SHP77 (cell line): ENCODE measurements around the gene ACBD3.
"Not testable (repeated sequence)": the region's sequence is repeated elsewhere in the genome, so short reads cannot be mapped to it uniquely, and the experiment has no call there.

Experiments used
- DNase-seq, 2 experiments: peaks; one replicate each; lab custom pipeline; 2025; lab: John Stamatoyannopoulos, UW

The ACBD3 gene

DNA sequence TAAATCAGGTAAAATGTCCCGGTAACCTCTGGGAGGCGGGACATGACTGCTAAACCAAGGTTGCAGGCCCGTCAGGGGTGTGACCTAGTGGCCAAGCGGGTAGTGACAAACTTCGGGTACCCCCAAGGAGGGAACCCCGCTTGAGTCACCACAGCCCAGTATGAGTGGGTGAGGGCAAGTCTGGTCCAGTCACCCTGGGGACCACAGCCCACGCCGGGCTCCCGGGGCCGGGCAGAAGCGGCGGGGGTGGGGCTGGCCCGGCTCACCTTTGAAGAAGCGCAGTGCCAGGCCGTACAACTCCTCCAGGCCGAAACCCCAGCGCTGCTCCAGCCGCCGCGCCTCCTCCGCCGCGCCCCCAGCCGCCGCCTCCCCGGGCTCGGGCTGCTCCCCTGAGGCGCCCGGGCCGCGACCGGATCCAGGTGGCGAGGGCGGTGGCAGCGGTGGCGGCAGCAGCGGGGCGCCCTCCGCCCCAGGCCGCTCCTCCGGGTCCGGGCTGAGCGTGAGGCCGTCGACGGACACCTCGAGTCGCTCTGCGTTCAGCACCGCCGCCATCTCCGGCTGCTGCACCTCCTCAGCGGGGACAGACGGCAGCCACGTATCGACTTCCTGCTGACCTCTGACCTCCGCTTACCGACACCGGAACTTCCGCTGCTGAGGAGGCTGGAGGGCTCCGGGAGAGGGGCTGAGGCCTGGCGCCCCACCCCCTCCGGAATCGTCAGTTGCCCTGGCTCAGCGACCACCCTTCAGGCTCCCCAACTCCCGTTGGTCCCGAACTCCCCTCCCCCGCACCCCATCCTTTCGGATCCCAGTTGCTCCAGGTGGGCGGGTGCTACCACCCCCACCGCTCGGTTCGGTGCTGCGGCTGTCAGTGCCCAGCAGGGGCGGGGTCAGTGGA is at the start of gene ACBD3:
ACBD3 (minus strand) TSS at position 618 of the 895 bp plus-strand sequence; CDS start at position 552, 66 bp downstream.
- peak; percentile 70 to 90 for DNase-seq

DNA sequence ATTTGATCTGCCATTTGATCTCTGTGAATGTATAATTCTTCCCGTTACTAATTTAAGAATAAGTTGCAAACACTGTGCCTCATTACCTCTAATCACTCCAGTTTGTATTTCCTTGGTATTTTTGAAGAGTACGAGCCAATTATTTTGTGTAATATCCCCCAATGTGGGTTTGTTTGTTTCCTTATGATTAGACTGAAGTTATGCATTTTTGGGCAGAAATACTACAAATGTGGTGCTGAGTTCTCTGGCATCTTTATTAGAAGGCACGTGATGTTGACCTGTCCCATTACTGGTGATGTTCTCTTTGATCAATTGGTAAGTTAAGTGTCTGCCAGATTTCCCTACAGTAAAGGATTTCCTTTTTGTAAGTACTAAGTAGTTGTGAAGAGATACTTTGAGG is 47.3 kb upstream of the ACBD3 start:
- DNase-seq: no peak

DNA sequence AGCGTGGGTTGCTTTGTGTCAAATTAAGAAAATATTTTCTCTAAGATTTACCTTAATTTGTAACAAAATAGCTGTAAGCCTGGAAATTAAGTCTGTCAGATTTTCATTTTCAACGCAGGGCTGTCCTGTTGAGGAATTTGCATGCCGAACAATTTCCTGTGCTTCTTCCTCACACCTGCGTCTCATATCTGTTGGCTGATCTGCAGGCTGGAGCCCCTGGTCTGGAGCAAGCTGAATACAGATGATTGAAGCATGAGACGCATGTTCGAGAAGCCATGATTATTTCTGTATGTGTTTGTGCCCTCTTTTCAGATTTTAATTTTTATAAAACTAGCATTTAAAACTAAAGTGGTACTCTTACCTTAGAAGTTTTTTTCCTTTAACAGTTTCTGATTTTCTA is 46.8 kb upstream of the ACBD3 start:
- DNase-seq: no peak

DNA sequence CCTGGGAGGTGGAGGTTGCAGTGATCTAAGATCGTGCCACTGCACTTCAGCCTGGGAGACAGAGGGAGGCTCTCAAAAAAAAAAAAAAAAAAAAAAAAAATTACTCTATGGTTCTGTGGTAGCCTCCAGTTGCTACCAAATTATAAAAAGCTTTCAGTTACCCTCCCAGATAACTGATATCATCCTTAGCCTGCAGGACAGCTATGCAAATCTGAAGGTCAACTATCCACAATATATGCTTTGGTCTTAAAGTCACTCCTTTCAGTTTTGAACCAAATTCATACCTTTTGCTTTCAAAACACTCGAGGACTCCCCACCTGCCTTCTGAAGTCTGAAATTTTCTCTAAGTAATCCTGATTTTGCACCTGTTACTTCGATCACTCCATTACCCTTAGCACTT is 40.1 kb upstream of the ACBD3 start:
- DNase-seq: no peak

DNA sequence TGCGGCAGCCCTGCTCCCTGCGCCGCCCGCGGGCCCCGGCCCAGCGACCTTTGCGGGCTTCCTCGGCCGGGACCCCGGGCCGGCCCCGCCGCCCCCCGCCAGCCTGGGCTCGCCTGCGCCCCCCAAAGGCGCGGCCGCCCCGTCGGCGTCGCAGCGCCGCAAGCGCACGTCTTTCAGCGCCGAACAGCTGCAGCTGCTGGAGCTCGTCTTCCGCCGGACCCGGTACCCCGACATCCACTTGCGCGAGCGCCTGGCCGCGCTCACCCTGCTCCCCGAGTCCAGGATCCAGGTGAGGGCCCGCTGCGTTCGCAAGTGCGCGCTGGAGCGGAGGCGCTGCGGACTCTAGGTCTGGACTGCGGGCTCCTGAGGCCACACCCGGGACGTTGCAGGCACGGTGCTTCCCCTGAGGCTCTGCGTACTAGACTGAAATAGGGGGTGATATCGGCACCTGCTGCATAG is 37.3 kb upstream of the ACBD3 start:
- DNase-seq: no peak

DNA sequence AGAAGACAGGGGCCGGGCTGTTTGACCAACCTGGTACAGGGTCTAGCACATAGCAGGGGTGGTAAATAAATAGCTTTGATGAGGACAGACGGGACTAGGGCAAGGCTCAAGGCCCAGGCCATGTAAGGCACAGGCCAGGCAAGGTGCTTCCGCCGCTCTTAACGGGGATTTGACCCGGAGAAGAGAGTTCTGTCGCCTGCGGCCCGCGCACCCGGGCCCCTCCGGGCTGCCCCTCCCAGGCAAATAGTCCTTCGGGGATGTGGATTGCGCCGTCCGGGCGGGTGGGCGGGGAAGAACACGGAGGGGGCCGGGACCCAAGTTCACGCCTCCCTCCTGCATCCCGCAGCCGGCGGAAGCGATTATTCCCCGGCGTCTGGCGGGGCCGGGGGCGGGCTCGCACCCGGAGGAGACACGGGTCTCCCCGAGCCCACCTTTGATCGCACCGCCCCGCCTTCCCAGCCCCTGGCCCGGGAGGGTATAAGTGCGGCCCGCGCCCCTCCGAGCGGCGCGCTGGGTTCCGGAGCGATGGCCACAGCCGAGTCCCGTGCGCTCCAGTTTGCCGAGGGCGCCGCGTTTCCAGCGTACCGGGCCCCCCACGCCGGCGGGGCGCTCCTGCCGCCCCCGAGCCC is 36.7 kb upstream of the ACBD3 start, which contains the start of gene MIXL1:
MIXL1 (plus strand) TSS at position 508 of the 629 bp plus-strand sequence; CDS start at position 526, 18 bp downstream.
- DNase-seq: no peak

DNA sequence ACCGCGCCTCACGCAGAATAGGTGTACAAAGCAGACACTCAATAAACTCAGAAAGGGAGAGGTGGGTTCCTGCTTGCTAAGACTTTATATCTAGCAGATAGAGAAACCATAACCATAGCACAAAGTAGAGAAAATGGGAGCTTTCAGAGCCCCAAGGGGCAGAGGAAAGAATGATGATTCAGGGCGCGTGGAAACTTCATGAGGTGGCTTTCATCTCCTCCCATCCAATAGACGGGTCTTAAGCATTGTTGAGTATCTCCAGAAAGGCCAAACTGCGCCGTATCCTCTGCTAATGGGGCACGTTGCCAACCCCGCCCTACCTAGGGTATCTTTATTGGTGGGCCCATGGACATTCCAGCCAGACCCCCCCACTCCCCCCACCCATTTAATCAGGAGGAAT is 36.1 kb upstream of the ACBD3 start:
- no peak for DNase-seq

DNA sequence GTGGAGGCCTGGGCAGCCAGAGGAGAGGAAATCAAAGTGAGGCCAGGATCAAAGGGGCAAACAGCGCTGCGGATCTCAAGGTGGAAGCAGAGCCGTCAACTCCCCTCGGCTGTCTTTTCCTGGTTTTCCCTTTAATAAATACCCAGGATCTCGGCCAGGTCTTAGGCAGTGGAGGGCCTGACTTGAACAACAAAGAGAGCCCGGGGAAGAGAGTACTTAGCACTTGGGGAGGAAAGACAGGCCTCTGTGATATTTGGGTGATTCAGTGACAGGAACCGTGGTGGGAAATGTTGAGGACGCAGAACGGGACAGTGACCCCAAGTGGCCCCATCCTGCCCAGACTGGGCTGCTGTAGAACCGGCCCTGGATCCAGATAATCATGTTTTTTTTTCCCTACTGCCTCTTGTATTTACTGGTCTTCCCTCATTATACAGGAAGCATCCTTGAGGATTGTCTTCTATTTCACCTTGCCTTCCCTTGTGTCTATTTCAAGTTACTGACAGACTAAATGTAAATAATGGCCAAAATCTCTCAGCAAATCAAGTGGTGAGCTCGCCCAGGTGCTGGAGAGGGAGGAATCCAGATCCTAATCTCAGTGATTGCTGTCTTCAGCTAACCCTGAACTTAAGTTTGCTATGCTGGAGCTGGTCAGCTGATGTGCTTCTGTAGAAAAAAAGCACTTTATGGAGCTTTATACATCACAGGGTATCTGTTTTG is 34.1 kb upstream of the ACBD3 start:
- DNase-seq: no peak

DNA sequence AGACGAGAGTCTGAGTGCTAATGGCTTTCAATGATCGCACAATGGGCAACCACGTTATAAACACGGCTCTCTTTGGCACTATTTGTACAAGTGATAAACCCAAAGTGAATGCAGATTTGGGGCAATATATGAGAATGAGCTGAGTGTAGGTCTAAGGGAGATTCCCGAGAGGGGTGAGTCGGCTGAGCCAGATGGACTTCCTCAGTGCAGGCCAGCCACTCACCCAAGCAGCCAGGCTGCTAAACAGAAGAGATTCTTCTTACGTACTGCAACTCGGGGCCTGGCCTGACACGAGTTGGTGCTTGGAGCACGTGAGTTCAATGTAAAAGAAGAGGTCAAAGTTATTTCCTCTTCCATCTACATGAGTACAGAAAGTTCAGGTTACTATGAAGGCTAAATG is 30.7 kb upstream of the ACBD3 start:
- no peak for DNase-seq

DNA sequence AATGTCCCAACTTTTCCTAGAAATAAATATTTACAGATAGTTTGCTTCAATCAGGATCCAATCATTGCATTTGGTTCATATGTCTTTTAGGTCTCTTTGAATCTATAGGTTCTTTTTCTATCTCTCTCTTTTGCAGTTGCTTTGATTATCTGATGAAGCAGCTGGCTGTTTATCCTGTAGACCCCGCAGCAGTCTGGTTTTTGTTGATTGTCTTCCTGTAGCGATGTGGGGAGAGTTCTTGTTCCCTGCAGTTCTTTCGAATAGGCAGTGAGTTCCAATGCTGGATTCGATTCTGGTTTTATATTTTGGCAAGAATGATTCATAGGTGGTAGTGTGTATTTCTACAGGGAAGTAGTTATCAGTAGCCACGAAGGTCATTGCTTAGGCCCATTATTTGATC is 29.5 kb upstream of the ACBD3 start:
- DNase-seq: no peak

DNA sequence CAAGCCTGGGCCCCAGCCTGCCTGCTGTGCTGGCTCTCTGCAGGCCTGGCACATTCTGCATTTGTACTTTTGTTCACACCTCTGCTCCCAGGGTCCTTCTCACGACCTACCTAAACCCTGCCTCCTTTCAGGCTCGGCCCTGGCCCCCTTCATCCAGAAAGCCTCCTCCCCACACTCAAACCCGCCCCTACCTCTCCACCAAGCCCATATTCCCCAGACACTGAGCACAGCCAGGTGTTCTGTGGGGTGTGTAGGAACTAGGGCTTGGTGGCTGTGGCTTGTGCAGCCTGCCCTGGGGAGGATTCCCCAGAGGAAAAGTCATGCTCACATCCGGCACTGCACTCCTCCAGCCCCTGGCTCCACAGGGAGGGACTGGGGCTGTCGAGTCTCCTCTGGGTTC is 28.7 kb upstream of the ACBD3 start:
- no peak for DNase-seq

DNA sequence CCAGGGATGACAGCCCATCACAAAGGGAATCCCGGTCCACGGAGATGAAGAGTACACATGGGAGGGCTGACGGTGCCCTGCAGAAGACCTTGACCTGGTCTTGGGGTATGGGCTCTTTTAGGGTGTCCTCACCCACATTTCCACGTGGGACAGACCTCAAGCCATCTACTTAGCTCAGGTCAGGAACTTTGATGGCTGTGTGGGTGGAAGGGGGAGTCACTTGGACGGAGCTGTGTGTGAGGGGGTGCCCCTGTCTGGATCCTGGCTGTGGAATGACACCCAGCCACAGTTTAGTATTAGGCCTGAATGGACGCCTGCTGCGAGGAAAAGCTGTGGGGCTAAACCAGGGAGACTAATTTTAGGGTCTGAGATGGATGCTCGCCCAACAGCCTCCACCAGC is 26.0 kb upstream of the ACBD3 start:
- no peak for DNase-seq

DNA sequence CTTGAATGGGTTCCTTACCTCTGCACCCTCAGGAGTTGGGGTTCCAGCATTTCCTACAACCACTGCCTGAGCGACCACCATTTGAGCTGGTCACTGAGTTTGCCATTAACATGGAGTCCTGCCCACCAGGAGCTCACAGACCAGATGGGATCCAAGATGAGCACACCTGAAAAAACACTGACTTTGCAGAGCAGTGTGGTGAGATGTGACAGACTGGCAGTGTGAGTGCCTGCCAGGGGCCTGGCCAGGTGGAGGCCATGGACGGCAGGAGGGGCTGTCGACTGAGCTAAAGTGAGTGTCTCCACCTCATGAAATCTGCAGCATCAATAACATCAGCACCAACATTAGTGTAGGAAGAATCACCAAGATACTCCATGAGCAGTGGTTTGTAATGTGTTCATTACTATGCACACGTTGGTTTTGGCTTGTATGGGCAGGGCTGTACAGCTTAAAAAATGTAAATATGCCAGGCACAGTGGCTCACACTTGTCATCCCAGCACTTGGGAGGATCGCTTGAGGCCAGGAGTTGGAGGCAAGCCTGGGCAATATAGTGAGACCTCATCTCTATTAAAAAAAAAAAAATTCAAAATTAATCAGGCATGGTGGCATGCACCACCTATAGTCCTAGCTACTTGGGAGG is 24.8 kb upstream of the ACBD3 start:
- DNase-seq: no peak

DNA sequence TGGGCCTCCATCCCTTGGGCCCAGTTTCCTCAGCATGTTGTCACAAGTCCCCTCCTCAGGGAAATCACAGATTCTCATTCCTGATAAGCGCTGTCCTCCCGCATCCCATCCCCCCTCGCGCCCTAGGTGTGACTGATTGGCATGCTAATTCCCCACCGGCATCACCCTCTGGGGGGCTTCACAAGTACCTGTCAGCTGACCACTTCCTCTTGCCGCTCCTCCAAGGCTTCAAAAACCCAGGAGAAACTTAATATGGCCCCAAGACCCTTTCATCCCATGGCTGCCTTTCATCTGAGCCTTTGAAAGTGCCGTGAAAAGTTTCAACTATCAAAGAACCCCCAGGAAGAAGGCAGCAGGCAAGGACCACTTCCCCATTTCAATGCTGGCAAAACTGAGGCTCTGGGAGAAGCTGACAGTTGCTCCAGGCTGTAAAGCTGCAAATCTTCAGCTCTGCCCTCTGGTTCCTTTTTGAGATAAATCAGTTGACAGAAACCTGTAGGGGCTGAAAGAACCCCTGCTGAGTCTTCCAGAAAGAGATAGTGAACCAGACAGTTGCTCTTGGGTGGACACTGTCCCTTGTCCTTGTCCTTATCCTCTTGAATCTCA is 24.1 kb upstream of the ACBD3 start:
- DNase-seq: no peak

DNA sequence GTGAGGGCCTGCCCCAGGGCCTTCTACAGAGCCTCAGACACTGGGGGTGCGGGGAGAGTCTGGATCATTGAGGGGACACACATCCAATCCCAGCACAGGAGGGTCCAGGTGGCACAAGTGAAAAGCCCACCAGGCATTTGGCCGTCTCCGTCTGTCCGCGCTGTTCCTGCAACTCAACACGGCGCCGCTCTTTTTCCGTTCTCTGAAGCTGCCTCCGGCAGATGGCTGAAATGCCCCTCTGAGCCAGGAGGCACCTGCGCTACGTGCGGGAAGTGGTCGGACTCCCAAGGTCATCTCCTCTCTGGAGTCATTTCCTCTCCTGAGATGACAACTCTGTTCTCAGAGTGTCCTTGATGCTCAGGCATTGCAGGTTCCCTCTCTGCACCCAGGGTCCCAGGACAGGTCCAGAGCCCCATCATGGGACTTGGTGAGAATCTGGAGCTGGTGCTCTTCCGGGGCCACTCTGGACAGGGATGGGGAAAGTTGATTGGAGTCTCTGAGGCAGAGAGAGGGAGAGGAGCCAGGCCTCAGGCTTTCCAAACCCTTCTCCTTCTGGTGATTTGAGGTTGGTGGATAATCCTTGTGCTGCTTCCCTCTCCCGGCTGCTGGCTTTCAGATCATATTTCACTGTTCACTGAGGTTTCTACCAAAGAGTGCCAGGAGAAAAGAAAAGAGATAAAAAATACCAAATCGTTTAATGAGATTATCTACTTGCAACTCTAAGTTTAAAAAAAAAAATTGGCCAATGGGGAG is 22.9 kb upstream of the ACBD3 start:
- peak in 1 of 2 experiments; percentile 27 for DNase-seq

DNA sequence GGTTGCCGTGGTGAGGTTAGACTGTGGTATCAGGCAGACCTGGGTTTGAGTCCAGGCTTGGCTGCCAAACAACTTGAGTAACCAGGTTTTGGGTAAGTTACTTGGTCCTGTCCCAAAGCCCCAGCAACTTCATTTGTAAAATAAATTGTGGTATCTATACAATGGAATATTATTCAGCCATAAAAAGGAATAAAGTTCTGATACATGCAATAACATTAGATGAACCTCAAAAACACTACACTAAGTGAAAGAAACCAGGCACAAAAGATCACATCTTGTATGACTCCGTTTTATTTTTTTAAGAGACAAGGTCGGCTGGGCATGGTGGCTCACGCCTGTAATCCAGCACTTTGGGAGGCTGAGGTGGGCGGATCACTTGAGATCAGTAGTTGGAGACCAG is 20.5 kb upstream of the ACBD3 start:
- DNase-seq: no peak

DNA sequence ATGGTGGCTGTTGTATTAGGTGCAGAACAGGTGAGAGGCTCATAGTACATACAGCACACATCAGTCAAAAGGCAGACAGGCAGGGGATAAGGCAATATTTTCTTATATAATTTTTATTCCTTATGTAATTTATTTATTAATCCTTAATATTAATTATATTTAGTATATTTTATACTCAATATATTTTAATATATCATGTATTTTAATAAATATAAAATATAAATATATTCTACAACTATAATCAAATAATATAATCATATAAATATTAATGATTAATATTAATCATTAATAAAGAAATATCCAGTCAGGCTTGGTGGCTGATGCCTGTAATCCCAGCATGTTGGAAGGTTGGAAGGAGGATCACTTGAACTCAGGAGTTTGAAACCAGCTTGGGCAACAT is 17.7 kb upstream of the ACBD3 start:
- DNase-seq: no peak

DNA sequence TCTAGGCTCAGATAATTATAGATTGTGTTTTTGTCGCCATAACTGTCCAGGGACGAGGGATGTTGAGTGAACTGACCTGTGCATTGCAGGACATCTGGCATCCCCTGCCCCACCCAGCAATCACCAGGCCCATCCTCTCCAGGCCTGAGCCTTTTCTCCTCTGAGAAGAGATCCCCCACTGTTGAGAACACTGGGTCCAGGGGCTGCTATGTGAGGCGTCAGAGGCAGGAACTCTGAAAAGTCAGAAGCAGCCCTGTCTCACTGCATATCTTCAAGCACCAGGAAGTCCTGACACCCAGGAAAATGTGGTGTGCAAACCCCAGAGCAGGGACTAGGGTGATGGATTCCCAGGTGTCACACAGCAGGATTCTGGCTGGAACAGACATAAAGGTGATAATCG is 17.1 kb upstream of the ACBD3 start:
- DNase-seq: no peak

DNA sequence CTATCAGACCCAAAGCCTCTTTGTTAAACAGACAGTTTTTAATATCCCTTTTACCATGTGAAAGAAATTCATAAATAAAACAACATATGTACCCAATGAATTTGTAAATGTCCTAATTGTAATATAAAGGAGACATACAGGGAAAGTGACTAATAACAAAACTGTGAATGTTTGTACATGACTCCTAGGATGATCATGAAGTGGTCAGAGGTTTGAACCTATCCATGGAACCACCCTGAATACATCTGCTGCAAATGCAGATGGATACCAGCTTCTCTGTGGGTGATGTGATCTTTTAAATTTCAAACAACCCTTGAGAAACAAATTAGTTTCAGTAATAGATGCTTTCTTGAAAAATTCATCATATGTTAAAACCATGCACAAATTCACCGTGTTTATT is 16.7 kb upstream of the ACBD3 start:
- no peak for DNase-seq

DNA sequence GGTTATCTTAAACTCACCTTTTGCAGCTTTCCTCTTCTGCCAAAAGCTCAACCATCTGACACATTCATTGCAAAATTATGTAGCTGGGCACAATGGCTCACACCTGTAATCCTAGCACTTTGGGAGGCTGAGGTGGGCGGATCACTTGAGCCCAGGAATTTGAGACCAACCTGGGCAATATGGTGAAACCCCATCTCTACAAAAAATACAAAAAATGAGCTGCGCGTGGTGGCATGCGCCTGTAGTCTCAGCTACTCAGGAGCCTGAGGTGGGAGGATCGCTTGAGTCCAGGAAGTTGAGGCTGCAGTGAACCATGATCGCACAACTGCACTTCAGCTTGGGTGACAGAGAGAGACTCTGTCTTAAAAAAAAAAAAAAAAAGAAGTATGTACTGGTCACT is 16.1 kb upstream of the ACBD3 start:
- DNase-seq: not testable (repeated sequence)

DNA sequence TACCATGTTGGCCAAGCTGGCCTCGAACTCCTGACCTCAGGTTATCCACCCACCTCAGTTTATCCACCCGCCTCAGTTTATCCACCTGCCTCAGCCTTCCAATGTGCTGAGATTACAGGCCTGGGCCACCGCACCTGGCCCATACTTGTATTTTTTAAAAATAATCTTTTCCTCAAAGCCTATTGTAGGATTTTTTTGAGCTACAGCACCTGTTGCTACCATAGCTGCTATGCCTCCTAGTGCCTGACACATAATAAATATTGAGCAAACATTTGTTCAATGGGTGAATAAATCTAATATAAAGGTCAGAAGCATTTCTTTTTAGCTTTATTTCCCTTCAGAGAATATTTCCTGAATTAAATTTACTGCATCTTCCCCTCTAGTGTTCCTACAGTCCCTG is 15.7 kb upstream of the ACBD3 start:
- DNase-seq: no peak
